ENCODE measurements around the gene SEZ6.

SEZ6 gene, protein sequence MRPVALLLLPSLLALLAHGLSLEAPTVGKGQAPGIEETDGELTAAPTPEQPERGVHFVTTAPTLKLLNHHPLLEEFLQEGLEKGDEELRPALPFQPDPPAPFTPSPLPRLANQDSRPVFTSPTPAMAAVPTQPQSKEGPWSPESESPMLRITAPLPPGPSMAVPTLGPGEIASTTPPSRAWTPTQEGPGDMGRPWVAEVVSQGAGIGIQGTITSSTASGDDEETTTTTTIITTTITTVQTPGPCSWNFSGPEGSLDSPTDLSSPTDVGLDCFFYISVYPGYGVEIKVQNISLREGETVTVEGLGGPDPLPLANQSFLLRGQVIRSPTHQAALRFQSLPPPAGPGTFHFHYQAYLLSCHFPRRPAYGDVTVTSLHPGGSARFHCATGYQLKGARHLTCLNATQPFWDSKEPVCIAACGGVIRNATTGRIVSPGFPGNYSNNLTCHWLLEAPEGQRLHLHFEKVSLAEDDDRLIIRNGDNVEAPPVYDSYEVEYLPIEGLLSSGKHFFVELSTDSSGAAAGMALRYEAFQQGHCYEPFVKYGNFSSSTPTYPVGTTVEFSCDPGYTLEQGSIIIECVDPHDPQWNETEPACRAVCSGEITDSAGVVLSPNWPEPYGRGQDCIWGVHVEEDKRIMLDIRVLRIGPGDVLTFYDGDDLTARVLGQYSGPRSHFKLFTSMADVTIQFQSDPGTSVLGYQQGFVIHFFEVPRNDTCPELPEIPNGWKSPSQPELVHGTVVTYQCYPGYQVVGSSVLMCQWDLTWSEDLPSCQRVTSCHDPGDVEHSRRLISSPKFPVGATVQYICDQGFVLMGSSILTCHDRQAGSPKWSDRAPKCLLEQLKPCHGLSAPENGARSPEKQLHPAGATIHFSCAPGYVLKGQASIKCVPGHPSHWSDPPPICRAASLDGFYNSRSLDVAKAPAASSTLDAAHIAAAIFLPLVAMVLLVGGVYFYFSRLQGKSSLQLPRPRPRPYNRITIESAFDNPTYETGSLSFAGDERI

GRCh38 chr17:29005936-29006511, at the start of gene SEZ6:
SEZ6 (minus strand) TSS chr17:29006033; CDS start chr17:29005869, 164 bp downstream.
- no peak for DNase-seq

DNA sequence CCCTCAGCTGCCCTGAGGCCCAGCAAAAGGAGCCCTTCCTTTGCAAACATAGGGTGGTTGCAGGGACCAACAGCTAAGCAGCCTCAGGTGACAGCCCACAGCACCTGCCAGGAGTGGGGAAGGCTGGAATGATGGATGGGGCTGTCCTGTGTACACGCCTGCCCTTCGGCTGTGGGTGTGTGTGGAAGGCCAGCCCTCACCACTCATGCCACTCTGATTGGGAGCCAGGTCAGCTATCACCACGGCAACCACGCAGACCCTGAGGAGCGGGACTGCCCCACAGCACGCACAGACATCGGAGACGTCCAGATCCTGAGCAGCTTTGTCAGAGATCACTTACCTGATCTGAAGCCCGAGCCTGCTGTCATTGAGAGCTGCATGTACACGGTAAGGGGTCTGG, 49.0 kb upstream of the SEZ6 start:
- DNase-seq = no peak

DNA sequence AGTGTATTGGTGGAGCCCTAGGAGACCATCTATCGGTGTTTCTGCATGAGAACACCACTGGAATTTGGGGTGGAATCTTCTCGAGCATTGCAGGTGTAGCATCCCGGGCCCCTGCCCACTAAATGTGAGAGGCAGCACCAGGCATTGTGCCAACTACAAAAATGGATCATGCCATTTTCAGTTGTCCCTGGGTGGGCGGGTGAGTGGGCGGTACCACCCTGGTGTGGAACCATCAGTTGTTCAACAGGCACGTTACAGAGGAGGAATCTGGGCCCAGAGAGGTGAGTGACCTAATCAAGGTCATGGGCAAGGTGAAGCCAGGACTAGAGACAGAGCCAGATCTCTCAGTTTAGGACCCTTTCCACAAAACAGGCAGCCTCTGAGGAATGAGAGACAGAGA, 45.9 kb upstream of the SEZ6 start:
- no peak for DNase-seq

GRCh38 chr17:29051194-29051593, 45.4 kb upstream of the SEZ6 start:
- DNase-seq = no peak

DNA sequence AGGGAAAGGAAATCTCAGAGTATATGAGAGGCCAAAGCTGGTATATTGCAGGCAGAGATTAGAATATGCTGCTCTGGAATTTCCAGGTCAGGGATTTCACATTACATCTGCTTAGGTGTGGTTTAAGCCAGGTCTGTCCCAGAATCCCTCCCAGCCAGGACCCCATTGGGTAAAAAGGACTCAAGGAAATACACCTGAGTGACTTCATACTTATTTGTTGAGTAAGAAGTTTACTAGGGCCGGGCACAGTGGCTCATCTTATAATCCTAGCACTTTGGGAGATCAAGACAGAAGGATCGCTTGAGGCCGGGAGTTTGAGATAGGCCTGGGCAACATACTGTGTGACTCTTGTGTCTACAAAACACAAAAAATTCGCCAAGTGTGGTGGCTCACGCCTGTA, 44.3 kb upstream of the SEZ6 start:
- no peak for DNase-seq

GRCh38 chr17:29049541-29050145, 43.8 kb upstream of the SEZ6 start:
- DNase-seq = no peak

DNA sequence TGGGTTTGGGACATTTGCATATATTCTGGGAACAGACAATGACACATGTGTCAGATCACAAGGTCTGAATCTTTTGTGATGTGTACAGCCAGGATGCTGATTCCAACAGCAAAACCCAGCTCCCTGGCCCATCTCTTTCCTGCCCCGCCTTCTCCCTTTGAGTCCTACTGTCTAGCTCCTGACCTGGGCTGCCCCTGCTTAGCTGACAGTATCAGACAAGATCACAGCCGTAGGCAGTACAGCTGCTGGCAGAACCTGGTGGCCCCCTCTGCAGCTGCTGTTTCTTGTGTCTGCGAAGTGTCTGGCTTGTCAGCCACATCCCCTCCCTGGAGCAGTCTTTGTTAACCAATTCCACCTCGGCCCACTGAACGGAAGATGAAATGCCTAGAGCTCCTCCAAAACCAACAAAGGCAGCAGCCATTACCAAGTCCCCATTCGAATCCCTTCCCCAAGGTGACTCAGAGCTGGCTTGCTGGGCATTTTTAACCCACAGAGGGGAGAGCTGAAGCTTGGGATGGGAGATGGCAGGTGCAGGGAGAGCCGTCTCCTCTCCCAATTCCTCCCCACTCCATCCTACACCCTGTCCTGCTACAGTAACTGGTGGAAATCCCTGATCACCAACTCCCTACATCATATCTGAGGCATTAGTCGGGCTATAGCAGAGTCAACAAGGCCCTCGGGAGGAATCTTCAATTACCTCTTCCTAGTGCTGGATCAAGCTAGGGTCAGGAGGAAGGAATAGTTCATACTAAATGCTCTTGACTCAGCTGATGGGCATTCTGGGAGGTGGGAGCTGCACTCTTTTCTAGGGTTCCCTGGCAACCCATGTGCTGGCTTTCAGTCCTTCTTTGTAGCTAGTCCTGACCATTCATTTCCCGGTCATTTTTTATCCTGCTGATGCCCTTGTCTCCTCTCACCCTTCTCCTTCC, 42.9 kb upstream of the SEZ6 start:
- DNase-seq = peak; percentile 4

GRCh38 chr17:29046473-29046839, 40.6 kb upstream of the SEZ6 start:
- no peak for DNase-seq

DNA sequence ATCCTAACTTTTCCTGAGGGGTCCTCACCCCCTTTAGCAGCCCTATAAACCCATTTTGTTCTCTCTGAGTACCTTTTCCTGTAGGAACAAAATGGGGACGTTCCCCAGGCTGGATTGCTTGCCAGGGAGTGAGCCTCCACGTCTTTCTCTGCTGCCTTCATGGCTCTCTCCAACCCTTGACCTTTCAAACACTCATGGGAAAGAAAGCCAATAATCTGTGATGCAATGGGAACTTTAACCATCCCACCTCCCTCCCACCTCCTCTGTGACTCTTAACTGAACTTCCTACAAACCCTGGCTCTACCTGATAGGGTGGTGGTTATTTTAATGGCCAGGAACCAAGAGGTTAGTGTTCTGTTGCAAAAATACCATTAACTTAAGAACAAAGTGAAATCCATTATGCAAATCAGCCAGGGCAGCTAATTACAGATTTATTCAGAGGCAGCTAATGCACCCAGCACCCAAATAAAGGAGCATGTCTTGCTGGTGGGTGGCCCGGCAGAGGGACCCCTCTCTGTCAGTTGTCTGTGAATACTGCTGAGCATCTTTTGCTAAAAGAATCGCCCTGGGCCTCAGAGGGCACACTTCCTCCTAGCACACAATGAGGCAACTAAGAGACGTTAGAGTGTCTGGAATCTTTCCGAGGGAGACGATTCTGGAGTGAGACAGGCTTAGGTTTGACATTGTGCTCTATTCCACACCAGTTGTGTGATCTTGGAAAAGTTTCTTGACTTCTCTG, 40.1 kb upstream of the SEZ6 start:
- DNase-seq = no peak

- no peak for DNase-seq
Measured at GRCh38 chr17:29045026-29045425, 39.2 kb upstream of the SEZ6 start.

GRCh38 chr17:29043539-29044145, 37.8 kb upstream of the SEZ6 start:
- DNase-seq = no peak

DNA sequence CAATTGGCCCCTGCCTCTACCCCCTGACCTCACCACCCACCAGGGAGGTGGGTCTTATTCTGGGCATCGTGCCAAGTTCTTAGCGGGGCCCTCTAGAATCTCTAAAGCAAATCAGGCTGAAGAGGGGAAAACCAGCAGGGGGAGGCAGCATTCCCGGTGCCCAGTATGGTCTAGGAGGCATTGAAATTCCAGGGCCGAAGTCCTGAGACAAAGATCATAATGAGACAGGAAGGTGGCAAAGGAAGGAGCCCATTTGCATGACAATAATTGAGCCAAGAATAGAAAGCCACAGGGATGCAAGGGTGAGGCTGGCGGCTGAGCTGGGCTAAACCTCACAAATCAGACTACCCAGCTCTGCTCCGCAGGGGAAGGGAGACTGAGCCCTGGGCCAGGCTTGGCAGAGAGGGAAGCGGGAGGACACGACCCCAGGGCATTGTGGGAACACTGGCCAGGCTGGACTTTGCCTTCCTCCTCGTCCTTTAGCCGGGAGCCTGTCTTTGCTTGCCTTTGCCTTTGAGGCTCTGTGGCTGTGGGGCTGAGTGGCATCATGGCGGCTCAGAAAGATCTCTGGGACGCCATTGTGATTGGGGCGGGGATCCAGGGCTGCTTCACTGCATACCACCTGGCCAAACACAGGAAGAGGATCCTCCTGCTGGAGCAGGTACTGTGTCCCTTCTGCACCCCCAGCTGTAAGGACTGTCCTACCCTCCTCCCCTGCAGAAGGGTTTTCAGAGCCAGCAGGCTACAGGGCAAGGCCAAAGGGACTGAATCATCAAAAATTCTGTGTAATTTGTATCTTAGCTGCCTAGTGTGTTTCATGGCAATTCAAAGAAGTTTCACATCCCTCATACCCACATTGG, 37.1 kb upstream of the SEZ6 start, which contains the start of gene PIPOX:
Gene PIPOX (plus strand): TSS at position 463 of the 860 bp plus-strand sequence. CDS start 85 bp downstream, at position 548.
- peak; percentile 61 for DNase-seq

- DNase-seq = no peak
Measured at GRCh38 chr17:29042026-29042678, 36.3 kb upstream of the SEZ6 start.

GRCh38 chr17:29041571-29041970, 35.7 kb upstream of the SEZ6 start:
- no peak for DNase-seq

- no peak for DNase-seq
Measured at GRCh38 chr17:29041091-29041490, 35.3 kb upstream of the SEZ6 start.

DNA sequence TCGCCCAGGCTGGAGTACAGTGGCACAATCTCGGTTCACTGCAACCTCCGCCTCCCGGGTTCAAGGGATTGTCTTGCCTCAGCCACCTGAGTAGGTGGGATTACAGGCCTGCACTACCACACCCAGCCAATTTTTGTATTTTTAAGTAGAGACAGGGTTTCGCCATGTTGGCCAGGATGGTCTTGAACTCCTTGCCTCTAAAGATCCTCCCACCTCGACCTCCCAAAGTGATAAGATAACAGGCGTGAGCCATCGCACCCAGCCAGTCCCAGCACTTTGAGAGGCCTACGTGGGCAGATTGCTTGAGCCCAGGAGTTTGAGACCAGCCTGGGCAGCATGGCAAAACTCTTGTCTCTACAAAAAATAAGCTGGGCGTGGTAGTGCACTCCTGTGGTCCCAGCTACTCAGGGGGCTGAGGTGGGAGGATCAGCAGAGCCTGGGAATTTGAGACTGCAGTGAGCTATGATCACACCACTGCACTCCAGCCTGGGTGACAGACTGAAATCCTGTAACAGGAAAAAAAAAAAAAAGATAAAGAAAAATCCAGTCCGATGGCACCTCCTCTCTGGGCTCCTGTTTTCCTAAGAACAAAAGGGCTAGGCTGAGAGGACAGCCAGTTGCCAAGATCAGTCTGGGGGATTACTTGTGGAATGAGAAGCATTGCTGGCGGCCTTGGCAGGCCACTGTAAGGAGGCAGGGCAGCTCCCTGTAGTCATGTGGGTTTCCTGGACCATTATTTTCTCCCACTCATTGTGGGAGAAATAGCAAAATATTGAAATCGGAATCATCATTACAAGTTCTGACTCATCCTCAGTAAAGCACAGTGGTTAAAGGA, 34.1 kb upstream of the SEZ6 start:
- DNase-seq = no peak

- no peak for DNase-seq
Measured at GRCh38 chr17:29038085-29038795, 32.4 kb upstream of the SEZ6 start.
